Keratinocyte (primary cell): ENCODE measurements around the gene GRIN2D. TPM values are rescaled to one million over a fixed set of nuclear protein-coding genes. Genes with fewer than 3 reads are reported as not detected.

Experiments used
- DNase-seq: peaks from one replicate; pipeline ENCODE4 v3.0.0-alpha.2; 2011; ENCODE audit warnings: low read depth, missing footprints, low spot score
- FAIRE-seq: peaks from 2 replicates; lab custom pipeline; 2011; peaks lifted over from hg19 to GRCh38; lab: Jason Lieb, UNC
- H2AFZ ChIP-seq: 2 replicates; pipeline ENCODE4 v1.6.0; 2012; ENCODE audit warnings: low read length, control low read depth, inconsistent platforms; ENCODE audit not compliant: control insufficient read depth
- H3K27ac ChIP-seq: 2 replicates; pipeline ENCODE4 v1.5.1; 2011; ENCODE audit warnings: low read length; ENCODE audit not compliant: control insufficient read depth, insufficient read depth
- H3K27me3 ChIP-seq: 3 replicates; pipeline ENCODE4 v1.6.0; 2011; ENCODE audit warnings: low read length; ENCODE audit not compliant: control insufficient read depth, insufficient read depth; ENCODE audit errors: extremely low read depth
- H3K36me3 ChIP-seq, 2 experiments: 2 replicates in 1 of 2; 3 replicates in 1 of 2; pipeline ENCODE4 v1.5.1; 2011; ENCODE audit warnings: low read length in 2 of 2, mild to moderate bottlenecking in 1 of 2; ENCODE audit not compliant: control insufficient read depth in 2 of 2, insufficient read depth in 2 of 2; ENCODE audit errors: extremely low read depth in 1 of 2
- H3K4me1 ChIP-seq: 3 replicates; pipeline ENCODE4 v1.5.1; 2011; ENCODE audit warnings: low read length; ENCODE audit not compliant: control insufficient read depth, insufficient read depth; ENCODE audit errors: extremely low read depth
- H3K4me2 ChIP-seq: 3 replicates; pipeline ENCODE4 v1.6.0; 2011; ENCODE audit warnings: low read depth, low read length; ENCODE audit not compliant: control insufficient read depth, insufficient read depth; ENCODE audit errors: extremely low read depth
- H3K4me3 ChIP-seq, 3 experiments: fragments of 200-600 bp in 1 of 3; sonication (generic) in 1 of 3; 2 replicates in 2 of 3; 3 replicates in 1 of 3; pipeline ENCODE4 v1.5.1; 2011 to 2016; ENCODE audit warnings: low read length in 3 of 3, mild to moderate bottlenecking in 3 of 3, control low read depth in 2 of 3, inconsistent platforms in 1 of 3, low read depth in 1 of 3, mixed read lengths in 1 of 3, mixed run types in 1 of 3, moderate library complexity in 1 of 3; ENCODE audit not compliant: control insufficient read depth in 2 of 3, insufficient read depth in 2 of 3; ENCODE audit errors: extremely low read depth in 1 of 3
- H3K79me2 ChIP-seq: 2 replicates; pipeline ENCODE4 v1.6.0; 2012; ENCODE audit warnings: low read length; ENCODE audit not compliant: control insufficient read depth, insufficient read depth
- H3K9ac ChIP-seq: 3 replicates; pipeline ENCODE4 v1.6.0; 2011; ENCODE audit warnings: low read length; ENCODE audit not compliant: control insufficient read depth, insufficient read depth; ENCODE audit errors: extremely low read depth
- H3K9me1 ChIP-seq: 3 replicates; pipeline ENCODE4 v1.6.0; 2011; ENCODE audit warnings: low read length; ENCODE audit not compliant: control insufficient read depth, insufficient read depth; ENCODE audit errors: extremely low read depth
- H3K9me3 ChIP-seq: 2 replicates; pipeline ENCODE4 v1.5.1; 2012; ENCODE audit warnings: low read depth, low read length; ENCODE audit not compliant: control insufficient read depth
- H4K20me1 ChIP-seq: 3 replicates; pipeline ENCODE4 v1.6.0; 2011; ENCODE audit warnings: low read length; ENCODE audit not compliant: control insufficient read depth, insufficient read depth; ENCODE audit errors: extremely low read depth
- EZH2 ChIP-seq: IDR thresholded peaks from one replicate; pipeline ENCODE4 v1.6.1; 2012; ENCODE audit warnings: inconsistent platforms, mild to moderate bottlenecking, low read length, moderate library complexity
- dilution Hi-C: fragments of 300-500 bp; cut with MboI; formaldehyde crosslinking; loops from one replicate; pipeline ENCODE4 v1.7.0; 2020; ENCODE audit warnings: low sequenced_read_pairs; ENCODE audit not compliant: extremely low pct_ligation_motif_present
- polyA plus RNA-seq, 5 experiments: library from polyadenylated mRNA; depleted of rRNA in 3 of 5; stranded (reverse) in 3 of 5; stranded (forward) in 1 of 5; unstranded in 1 of 5; fragments of >200 nt; gene quantifications; 1 replicate in 1 of 5; 2 replicates in 3 of 5; 3 replicates in 1 of 5; pipeline versions ENCODE4 v1.2.1 to v1.2.3, GENCODE V29; 2011 to 2012; ENCODE audit warnings: missing spikeins in 2 of 5, low read depth in 1 of 5, low replicate concordance in 1 of 5
- TF ChIP-seq, protein P1 (sequence below), 3 experiments: IDR thresholded peaks in 1 of 3; conservative IDR thresholded peaks in 1 of 3; optimal IDR thresholded peaks in 1 of 3; 2 replicates in 2 of 3; 3 replicates in 1 of 3; pipeline versions ENCODE3 to v1.5.1; 2011; ENCODE audit warnings: low read length in 3 of 3, mild to moderate bottlenecking in 3 of 3, moderate library complexity in 2 of 3, control low read depth in 1 of 3, inconsistent platforms in 1 of 3; ENCODE audit not compliant: insufficient read depth in 2 of 3; ENCODE audit errors: extremely low read depth in 1 of 3

The GRIN2D gene
- polyA plus RNA-seq, 1 donor (not counting 4 experiments of a cell fraction or from before 2014, with no cell fraction given): 0.04 TPM

DNA sequence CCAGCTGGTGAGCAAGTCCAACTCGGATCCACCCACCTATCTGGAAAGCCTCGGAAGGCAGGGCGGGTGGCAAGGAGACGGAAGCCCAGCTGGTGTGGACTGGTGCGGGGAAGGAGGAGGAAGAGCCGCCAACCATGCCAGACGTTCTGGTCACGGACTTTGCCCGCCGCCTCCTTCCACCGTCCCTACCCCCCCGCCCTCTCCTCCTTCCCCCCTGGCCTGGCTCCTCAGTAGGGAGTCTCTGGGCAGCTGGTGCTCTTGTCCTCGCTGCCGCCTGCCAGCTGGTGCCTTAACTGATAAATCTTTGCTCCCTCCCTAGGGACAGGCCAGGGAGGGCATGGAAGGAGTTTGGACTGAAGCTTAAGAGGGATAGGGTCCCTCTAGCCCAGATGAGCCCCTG, 24.5 kb upstream of the GRIN2D start:
- Histone ChIP-seq H3K27me3 (no peaks in the 10 kb centered on the region), H3K27ac (no peak overlapping the region), H3K79me2 (no peaks in the 10 kb centered on the region), H3K4me2 (no peak overlapping the region), H3K36me3 (no peaks in the 10 kb centered on the region), H3K9me1 (no peaks in the 10 kb centered on the region), H4K20me1 (no peaks in the 10 kb centered on the region), H3K9me3 (no peaks in the 10 kb centered on the region), H3K4me3 (no peak overlapping the region), H2AFZ (no peak overlapping the region), H3K9ac (no peak overlapping the region), H3K4me1 (no peaks in the 10 kb centered on the region)
- TF ChIP-seq, protein P1, sequence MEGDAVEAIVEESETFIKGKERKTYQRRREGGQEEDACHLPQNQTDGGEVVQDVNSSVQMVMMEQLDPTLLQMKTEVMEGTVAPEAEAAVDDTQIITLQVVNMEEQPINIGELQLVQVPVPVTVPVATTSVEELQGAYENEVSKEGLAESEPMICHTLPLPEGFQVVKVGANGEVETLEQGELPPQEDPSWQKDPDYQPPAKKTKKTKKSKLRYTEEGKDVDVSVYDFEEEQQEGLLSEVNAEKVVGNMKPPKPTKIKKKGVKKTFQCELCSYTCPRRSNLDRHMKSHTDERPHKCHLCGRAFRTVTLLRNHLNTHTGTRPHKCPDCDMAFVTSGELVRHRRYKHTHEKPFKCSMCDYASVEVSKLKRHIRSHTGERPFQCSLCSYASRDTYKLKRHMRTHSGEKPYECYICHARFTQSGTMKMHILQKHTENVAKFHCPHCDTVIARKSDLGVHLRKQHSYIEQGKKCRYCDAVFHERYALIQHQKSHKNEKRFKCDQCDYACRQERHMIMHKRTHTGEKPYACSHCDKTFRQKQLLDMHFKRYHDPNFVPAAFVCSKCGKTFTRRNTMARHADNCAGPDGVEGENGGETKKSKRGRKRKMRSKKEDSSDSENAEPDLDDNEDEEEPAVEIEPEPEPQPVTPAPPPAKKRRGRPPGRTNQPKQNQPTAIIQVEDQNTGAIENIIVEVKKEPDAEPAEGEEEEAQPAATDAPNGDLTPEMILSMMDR (optimal IDR thresholded peaks at IDR 0.05 in 1 of 3, IDR thresholded peaks at IDR 0.05 in 1 of 3, conservative IDR thresholded peaks at IDR 0.05 in 1 of 3; ENCODE audit: extremely low read depth in 1 of 3, insufficient read depth in 2 of 3, low read length in 3 of 3): no peak
- no peak for TF ChIP-seq EZH2
- DNase-seq (no peak), FAIRE-seq (no peak)
- dilution Hi-C loops: no loop called here

DNA sequence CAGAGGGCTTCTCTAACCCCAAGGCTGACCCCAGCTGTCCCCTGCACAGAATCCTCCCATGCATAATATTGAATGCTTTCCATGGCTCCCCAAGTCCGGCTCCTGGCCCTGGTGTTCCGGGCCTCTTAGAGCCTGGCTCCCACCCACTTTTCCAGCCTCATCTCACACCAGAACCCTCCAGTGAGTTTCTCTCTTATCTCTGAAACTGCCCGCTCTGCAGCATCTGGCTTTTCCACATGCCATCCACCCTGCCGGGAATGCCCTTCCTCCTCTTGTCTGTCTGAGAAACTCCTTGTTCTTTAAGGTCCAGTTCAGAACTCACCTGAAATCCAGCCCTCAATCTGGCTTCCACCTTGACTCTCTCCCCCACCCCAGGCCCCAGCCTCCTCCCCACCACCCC, 22.5 kb upstream of the GRIN2D start:
- H3K36me3 ChIP-seq: no peaks in the 10 kb centered on the region
- no peak overlapping the region for H2AFZ ChIP-seq
- no peak overlapping the region for H3K4me3 ChIP-seq
- no peaks in the 10 kb centered on the region for H3K9me1 ChIP-seq
- H3K79me2 ChIP-seq: no peaks in the 10 kb centered on the region
- no peak overlapping the region for H3K9ac ChIP-seq
- H3K4me2 ChIP-seq: no peak overlapping the region
- H3K9me3 ChIP-seq: no peaks in the 10 kb centered on the region
- no peak overlapping the region for H3K27ac ChIP-seq
- no peak for TF ChIP-seq EZH2
- TF ChIP-seq, protein P1 (optimal IDR thresholded peaks at IDR 0.05 in 1 of 3, IDR thresholded peaks at IDR 0.05 in 1 of 3, conservative IDR thresholded peaks at IDR 0.05 in 1 of 3; ENCODE audit: extremely low read depth in 1 of 3, insufficient read depth in 2 of 3, low read length in 3 of 3): no peak
- dilution Hi-C loops: no loop called here
- H3K27me3 ChIP-seq: no peaks in the 10 kb centered on the region
- no peak for DNase-seq
- H4K20me1 ChIP-seq: no peaks in the 10 kb centered on the region
- no peaks in the 10 kb centered on the region for H3K4me1 ChIP-seq
- no peak for FAIRE-seq
